Lower leg skin (tissue), 3 donors: ENCODE measurements around the gene DHX38.

Experiments
- POLR2A ChIP-seq, 2 donors: fragments of 450-650 bp; IDR thresholded peaks; one replicate each; pipeline ENCODE4 v1.6.1; 2016 to 2017; ENCODE audit warnings: antibody characterized with exemption in 2 of 2, mild to moderate bottlenecking in 1 of 2, moderate library complexity in 1 of 2
- TF ChIP-seq, protein P1 (sequence below), 3 donors: fragments of 450-650 bp; IDR thresholded peaks; one replicate each; pipeline ENCODE4 v1.5.1; 2016; ENCODE audit warnings: antibody characterized with exemption in 3 of 3, mild to moderate bottlenecking in 3 of 3, moderate library complexity in 2 of 3

DNA sequence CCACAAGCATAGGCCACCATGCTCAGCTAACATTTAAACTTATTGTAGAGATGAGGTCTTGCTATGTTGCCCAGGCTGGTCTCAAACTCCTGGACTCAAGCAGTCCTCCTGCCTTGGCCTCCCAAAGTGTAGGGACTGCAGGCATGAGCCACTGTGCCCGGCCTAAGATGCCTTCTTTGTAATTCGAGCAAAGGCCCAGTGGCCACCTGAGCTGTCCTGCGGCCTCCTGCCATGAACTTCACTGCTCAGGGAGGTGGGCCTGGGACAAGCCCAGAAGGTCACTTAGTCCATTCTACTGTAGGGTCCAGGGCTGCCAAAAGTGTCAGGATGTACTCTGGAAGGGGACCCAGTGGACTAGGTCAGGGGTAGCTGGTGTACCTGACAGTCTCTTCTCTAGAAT is 30.5 kb downstream of the DHX38 start:
- TF ChIP-seq, protein P1, sequence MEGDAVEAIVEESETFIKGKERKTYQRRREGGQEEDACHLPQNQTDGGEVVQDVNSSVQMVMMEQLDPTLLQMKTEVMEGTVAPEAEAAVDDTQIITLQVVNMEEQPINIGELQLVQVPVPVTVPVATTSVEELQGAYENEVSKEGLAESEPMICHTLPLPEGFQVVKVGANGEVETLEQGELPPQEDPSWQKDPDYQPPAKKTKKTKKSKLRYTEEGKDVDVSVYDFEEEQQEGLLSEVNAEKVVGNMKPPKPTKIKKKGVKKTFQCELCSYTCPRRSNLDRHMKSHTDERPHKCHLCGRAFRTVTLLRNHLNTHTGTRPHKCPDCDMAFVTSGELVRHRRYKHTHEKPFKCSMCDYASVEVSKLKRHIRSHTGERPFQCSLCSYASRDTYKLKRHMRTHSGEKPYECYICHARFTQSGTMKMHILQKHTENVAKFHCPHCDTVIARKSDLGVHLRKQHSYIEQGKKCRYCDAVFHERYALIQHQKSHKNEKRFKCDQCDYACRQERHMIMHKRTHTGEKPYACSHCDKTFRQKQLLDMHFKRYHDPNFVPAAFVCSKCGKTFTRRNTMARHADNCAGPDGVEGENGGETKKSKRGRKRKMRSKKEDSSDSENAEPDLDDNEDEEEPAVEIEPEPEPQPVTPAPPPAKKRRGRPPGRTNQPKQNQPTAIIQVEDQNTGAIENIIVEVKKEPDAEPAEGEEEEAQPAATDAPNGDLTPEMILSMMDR (IDR thresholded peaks at IDR 0.05) = no peak
- no peak for TF ChIP-seq POLR2A (IDR thresholded peaks at IDR 0.05)
